MM.1S (cell line): ENCODE results near the gene SLC25A24.
"Not testable (repeated sequence)": the region's sequence is repeated elsewhere in the genome, so short reads cannot be mapped to it uniquely, and the experiment has no call there.

Experiments
- DNase-seq: peaks from one replicate; pipeline ENCODE4 v3.0.0-alpha.2; 2015
- H2AFZ ChIP-seq: fragments of 300-600 bp; sonication (generic); 2 replicates; pipeline ENCODE4 v1.6.0; 2016; ENCODE audit warnings: antibody characterized with exemption, low read length
- H3F3A ChIP-seq: fragments of 300-600 bp; sonication (generic); 2 replicates; pipeline ENCODE4 v1.6.1; 2016; ENCODE audit warnings: mild to moderate bottlenecking, antibody characterized with exemption, low read length, moderate library complexity, mixed read lengths; ENCODE audit not compliant: insufficient read depth
- H3K27ac ChIP-seq: fragments of 300-600 bp; sonication (generic); 2 replicates; pipeline ENCODE4 v1.5.1; 2016; ENCODE audit warnings: mild to moderate bottlenecking, low read length
- H3K27me3 ChIP-seq: fragments of 300-600 bp; sonication (generic); replicated peaks from 2 replicates; pipeline ENCODE4 v1.6.0; 2016; ENCODE audit warnings: low read length; ENCODE audit not compliant: insufficient read depth
- H3K36me3 ChIP-seq: fragments of 300-600 bp; sonication (generic); replicated peaks from 2 replicates; pipeline ENCODE4 v1.6.1; 2016; ENCODE audit warnings: mild to moderate bottlenecking, low read length, mixed read lengths; ENCODE audit not compliant: insufficient read depth
- H3K4me1 ChIP-seq: fragments of 300-600 bp; sonication (generic); 2 replicates; pipeline ENCODE4 v1.6.1; 2016; ENCODE audit warnings: low read length, mixed read lengths
- H3K4me2 ChIP-seq: fragments of 300-600 bp; sonication (generic); 2 replicates; pipeline ENCODE4 v1.6.0; 2016; ENCODE audit warnings: low read depth, low read length
- H3K4me3 ChIP-seq: fragments of 300-600 bp; sonication (generic); 2 replicates; pipeline ENCODE4 v1.5.1; 2016; ENCODE audit warnings: low read length, mixed read lengths
- H3K79me2 ChIP-seq: fragments of 300-600 bp; sonication (generic); 2 replicates; pipeline ENCODE4 v1.6.1; 2016; ENCODE audit warnings: mixed run types, low read length, mixed read lengths
- H3K9ac ChIP-seq: fragments of 300-600 bp; sonication (generic); 2 replicates; pipeline ENCODE4 v1.6.1; 2016; ENCODE audit warnings: low read length, mixed read lengths
- H3K9me2 ChIP-seq: fragments of 300-600 bp; sonication (generic); replicated peaks from 2 replicates; pipeline ENCODE4 v1.6.1; 2016; ENCODE audit warnings: mild to moderate bottlenecking, low read length, mixed read lengths; ENCODE audit not compliant: insufficient read depth
- H3K9me3 ChIP-seq: fragments of 300-600 bp; sonication (generic); replicated peaks from 2 replicates; pipeline ENCODE4 v1.6.1; 2016; ENCODE audit warnings: mild to moderate bottlenecking, low read length, mixed read lengths; ENCODE audit not compliant: insufficient read depth
- H4K20me1 ChIP-seq: fragments of 300-600 bp; sonication (generic); 2 replicates; pipeline ENCODE4 v1.6.1; 2016; ENCODE audit warnings: mild to moderate bottlenecking, low read length, moderate library complexity, mixed read lengths; ENCODE audit not compliant: insufficient read depth

Gene SLC25A24

GRCh38 chr1:108226855-108227254 is 26.7 kb upstream of the SLC25A24 start:
- H4K20me1 ChIP-seq, H3K4me3 ChIP-seq, H3K27me3 ChIP-seq, H3K9me3 ChIP-seq, H3K9ac ChIP-seq, H2AFZ ChIP-seq, H3K79me2 ChIP-seq, DNase-seq, H3K36me3 ChIP-seq, H3F3A ChIP-seq, H3K9me2 ChIP-seq, H3K4me1 ChIP-seq, H3K4me2 ChIP-seq, H3K27ac ChIP-seq: not testable (repeated sequence)

GRCh38 chr1:108223226-108223625 is 23.1 kb upstream of the SLC25A24 start:
- not testable (repeated sequence) for H3F3A ChIP-seq, H3K4me2 ChIP-seq, H3K36me3 ChIP-seq, H3K9me2 ChIP-seq, DNase-seq, H3K27ac ChIP-seq, H3K4me1 ChIP-seq, H3K9ac ChIP-seq, H2AFZ ChIP-seq, H3K4me3 ChIP-seq, H4K20me1 ChIP-seq, H3K79me2 ChIP-seq, H3K27me3 ChIP-seq, H3K9me3 ChIP-seq

- H3K27me3 ChIP-seq, H3K27ac ChIP-seq, H3K4me3 ChIP-seq: not testable (repeated sequence)
These were observed 17.5 kb upstream of the SLC25A24 start for GRCh38 chr1:108217515-108218174.

GRCh38 chr1:108217007-108217406 is 16.9 kb upstream of the SLC25A24 start:
- not testable (repeated sequence) for H3K9ac ChIP-seq, H3K9me3 ChIP-seq, H3K4me3 ChIP-seq, DNase-seq, H3K9me2 ChIP-seq, H3K27ac ChIP-seq, H3F3A ChIP-seq, H3K4me1 ChIP-seq, H3K36me3 ChIP-seq, H3K79me2 ChIP-seq, H3K27me3 ChIP-seq, H3K4me2 ChIP-seq, H4K20me1 ChIP-seq, H2AFZ ChIP-seq

More at GRCh38 chr1:108217515-108218174, 17.5 kb upstream of the SLC25A24 start:
- not testable (repeated sequence) for H2AFZ ChIP-seq, H4K20me1 ChIP-seq, H3K4me2 ChIP-seq, H3K9me3 ChIP-seq, H3K4me1 ChIP-seq, H3K9ac ChIP-seq, H3F3A ChIP-seq, H3K79me2 ChIP-seq, H3K9me2 ChIP-seq, DNase-seq, H3K36me3 ChIP-seq

GRCh38 chr1:108216028-108216890 is 16.1 kb upstream of the SLC25A24 start:
- H3K4me3 ChIP-seq, DNase-seq, H3F3A ChIP-seq, H3K4me1 ChIP-seq, H2AFZ ChIP-seq, H3K27me3 ChIP-seq, H3K79me2 ChIP-seq, H3K9me3 ChIP-seq, H3K36me3 ChIP-seq, H3K27ac ChIP-seq, H3K4me2 ChIP-seq, H3K9me2 ChIP-seq, H4K20me1 ChIP-seq, H3K9ac ChIP-seq: not testable (repeated sequence)
